ENCODE measurements around the gene HHIP.

GRCh38 chr4:144710526-144710912 is 64.6 kb downstream of the HHIP start:
- TF ChIP-seq POLR2A (IDR thresholded peaks at IDR 0.05), result no peak
- TF ChIP-seq, protein P1, sequence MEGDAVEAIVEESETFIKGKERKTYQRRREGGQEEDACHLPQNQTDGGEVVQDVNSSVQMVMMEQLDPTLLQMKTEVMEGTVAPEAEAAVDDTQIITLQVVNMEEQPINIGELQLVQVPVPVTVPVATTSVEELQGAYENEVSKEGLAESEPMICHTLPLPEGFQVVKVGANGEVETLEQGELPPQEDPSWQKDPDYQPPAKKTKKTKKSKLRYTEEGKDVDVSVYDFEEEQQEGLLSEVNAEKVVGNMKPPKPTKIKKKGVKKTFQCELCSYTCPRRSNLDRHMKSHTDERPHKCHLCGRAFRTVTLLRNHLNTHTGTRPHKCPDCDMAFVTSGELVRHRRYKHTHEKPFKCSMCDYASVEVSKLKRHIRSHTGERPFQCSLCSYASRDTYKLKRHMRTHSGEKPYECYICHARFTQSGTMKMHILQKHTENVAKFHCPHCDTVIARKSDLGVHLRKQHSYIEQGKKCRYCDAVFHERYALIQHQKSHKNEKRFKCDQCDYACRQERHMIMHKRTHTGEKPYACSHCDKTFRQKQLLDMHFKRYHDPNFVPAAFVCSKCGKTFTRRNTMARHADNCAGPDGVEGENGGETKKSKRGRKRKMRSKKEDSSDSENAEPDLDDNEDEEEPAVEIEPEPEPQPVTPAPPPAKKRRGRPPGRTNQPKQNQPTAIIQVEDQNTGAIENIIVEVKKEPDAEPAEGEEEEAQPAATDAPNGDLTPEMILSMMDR (IDR thresholded peaks at IDR 0.05), result no peak
